GM19023 (cell line): ENCODE results near the gene SEC14L1.
"Not testable (repeated sequence)": the region's sequence is repeated elsewhere in the genome, so short reads cannot be mapped to it uniquely, and the experiment has no call there.

Experiments
- ATAC-seq: cut with Tn5 transposase; IDR thresholded peaks from one replicate; pipeline ENCODE4 v1.9.1; 2021; ENCODE audit warnings: mild to moderate bottlenecking, moderate library complexity; ENCODE audit not compliant: unreplicated experiment

SEC14L1 gene

DNA sequence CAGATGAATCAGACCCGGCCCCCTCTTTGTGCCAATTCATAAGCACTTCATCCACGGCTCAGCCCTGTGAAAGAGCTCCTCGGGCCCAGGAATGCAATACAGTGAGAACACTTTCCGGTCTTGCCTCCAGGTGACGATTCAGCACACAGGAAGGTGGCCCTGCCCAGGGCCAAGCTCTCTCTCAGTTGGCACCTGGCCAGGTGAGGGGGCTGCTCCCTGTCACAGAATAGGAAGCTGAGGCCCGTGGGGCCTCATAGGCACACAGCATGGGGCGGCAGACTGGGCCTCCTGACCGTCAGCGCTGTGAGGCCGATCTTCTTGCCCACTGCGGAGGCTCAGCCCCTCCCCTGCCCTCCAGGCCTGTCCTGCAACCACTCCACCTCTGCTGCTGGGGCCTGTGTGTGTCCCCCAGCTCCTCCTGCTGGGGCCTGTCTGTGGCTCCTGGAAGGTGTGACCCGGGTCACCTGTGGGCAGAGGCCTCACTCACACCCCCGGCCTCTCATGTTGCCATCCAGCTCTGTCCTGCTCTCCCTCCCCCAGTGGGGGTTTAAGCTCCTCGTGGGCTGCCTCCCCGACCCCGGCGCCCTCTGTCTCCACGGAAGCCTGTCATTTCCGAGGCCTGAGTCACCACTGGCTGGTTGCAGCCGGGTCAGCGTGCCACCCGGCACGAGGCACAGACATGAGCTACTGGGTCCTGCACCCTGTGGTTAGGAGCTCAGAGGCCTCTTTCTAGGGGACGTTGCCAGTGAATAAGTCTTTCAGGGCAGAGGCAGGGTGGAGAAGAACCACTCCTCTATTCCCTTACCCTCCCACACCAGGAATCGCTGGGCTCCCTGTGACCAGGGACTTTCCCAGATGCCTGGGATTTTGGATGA, 114.4 kb downstream of the SEC14L1 start:
- no peak for ATAC-seq

DNA sequence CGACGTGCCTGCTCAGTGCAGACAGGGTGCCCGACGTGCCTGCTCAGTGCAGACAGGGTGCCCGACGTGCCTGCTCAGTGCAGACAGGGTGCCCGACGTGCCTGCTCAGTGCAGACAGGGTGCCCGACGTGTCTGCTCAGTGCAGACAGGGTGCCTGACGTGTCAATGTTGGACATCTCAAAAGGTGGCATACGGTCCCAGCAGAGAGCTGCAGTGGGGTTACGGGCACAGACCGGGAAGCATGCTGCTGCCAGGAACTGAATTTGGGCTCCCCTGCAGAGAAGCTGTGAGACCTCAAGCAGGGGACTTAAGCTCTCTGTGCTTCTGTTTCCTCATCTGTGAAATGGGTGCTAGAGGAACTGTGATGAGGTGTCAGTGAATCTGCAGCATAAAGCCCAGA, 115.2 kb downstream of the SEC14L1 start:
- not testable (repeated sequence) for ATAC-seq

DNA sequence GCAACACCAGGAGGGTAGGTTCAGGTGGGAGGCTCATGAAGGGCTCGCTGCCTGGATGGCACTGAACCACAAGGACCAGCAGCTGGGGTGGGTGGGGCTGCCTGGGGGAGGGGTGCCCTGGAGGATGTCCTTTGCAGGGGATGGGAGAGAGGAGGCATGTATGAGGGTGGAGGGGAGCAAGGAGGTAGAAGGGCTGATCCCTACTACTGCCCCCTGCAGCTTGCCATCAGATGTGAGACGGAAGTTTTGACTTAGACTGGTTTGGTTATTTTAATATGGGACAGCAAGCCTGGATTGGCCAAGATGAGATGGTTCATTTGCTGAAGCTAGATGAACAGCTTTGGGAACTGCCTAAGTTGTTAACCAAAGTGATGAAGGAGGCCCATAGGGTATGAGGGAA, 115.9 kb downstream of the SEC14L1 start:
- ATAC-seq, result no peak

DNA sequence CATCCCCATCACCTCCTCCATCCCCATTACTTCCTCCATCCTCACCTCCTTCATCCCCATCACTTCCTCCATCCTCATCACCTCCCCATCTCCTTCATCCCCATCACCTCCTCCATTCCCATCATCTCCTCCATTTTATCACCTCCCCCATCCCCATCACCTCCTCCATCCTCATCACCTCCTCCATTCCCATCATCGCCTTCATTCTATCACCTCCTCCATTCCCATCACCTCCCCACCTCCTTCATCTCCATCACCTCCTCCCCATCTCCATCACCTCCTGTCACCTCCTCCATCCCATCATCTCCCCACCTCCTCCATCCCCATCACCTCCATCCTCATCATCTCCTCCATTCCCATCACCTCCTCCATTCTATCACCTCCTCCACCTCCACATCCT, 116.4 kb downstream of the SEC14L1 start:
- ATAC-seq, result no peak

DNA sequence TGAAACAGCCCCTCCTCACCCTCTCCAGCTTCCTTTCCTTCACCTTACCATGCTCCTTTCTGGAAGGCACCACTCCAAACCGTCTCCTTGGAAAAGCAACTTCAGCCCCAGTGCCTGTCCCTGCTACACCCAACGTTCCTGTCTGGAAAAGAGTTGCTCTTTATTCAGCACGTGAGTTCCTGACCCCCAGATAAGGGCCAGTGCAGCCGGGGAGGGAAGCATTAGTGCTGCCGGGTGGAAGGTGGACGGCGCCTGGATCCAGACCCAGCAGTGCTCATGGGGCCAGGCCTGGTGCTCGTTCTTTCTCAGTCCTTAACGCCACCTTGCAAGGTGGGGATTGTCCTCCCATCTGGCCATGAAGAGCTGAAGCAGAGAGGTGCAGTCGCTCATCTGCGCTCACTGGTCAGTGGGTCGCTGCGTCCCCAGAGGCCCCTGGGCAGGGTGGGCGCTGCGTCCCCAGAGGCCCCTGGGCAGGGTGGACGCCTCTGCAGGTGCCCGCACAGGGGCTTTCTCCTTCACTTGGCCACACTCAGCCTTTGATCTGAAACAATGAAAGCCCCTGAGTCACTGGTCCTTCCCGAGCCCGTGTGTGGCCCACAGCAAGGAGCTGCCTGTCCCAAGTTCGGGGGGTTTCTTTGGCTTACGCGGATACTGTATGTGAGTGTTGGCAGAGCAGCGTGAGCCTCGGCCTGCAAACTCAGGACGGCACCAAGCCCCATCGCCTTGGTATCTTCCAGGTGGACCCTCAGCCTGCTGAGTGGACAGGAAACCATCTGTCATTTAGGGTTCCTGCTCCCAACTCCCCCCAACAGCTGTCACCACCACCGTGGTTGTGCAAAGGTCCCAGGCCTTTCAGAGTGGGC, 117.1 kb downstream of the SEC14L1 start:
- no peak for ATAC-seq

DNA sequence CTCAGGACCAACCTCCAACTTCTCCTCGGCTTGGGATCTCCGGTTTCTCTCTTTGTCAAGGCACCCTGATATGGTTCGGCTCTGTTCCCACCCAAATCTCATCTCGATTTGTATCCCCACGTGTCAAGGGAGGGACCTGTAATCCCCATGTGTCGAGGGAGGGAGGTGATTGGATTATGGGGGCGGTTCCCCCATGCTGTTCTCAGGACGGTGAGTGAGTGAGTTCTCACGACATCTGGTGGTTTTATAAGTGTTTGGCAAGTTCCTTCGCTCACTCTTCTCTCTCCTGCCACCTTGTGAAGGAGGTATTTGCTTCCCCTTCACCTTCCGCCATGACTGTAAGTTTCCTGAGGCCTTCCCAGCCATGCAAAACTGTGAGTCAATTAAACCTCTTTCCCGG, 117.9 kb downstream of the SEC14L1 start:
- ATAC-seq, result no peak

DNA sequence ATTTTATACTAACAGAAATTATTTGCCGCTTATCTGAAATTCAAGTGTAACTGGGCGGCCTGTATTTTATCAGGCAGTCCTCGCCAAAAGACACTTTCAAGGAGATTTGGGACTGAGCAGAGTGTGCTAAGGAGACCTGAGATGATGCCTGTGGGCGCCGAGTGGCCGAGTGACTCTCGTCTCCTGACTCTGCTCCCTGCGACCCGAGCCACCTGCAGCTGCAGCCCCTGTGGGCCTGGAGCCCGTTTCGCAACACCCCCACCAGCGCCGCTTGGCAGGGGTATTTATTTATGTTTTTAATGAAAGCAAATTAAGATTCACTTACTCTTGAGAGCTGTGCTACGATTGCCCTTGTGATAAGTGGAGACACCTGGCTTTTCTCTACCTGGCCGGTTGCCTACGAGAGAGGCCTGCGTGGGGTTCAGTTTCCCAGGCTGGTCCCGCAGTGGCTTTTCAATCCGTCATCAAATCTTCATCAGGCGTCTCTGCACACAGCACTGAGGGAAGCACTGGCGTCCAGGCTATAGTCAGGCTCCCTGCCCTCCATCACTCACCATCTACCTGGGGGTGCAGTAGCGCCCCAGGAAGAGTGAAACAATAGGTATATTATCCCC, 124.0 kb downstream of the SEC14L1 start:
- no peak for ATAC-seq

DNA sequence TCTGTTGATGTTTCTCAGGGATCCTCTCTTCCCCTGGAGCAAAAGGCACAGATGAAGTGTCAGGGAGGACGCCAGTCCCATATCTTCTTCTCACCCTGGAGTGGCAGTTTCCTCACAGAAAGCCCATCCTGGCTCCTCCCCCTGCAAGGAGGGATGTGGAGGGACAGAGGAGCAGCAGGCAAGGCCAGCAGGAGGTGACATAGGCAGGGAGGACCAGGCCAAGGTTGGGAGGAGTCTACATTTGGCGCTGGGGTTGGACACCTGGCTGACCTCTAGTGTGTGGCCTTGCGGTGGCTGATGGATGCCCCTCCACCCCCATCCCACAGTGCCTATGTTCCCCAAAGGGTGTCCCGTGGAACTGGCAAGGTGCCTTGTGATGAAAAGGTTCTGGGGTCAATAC, 125.4 kb downstream of the SEC14L1 start:
- ATAC-seq, result no peak
